Loucy (cell line): ENCODE data around the gene NHSL2.

Source experiments
- H2AFZ ChIP-seq: fragments of 200-600 bp; sonication (generic); 2 replicates; pipeline ENCODE4 v1.6.0; 2016; ENCODE audit warnings: antibody characterized with exemption, mild to moderate bottlenecking, low read length, moderate library complexity
- H3F3A ChIP-seq: fragments of 200-600 bp; 2 replicates; pipeline ENCODE4 v1.6.0; 2016; ENCODE audit warnings: antibody characterized with exemption, low read depth, mild to moderate bottlenecking
- H3K27me3 ChIP-seq: fragments of 200-600 bp; sonication (generic); 2 replicates; pipeline ENCODE4 v1.6.1; 2014; ENCODE audit warnings: low read length, mild to moderate bottlenecking; ENCODE audit not compliant: insufficient read depth, poor library complexity, severe bottlenecking
- H3K36me3 ChIP-seq: fragments of 200-600 bp; sonication (generic); 2 replicates; pipeline ENCODE4 v1.6.1; 2016; ENCODE audit warnings: low read length; ENCODE audit not compliant: insufficient read depth
- H3K4me1 ChIP-seq: fragments of 200-600 bp; sonication (generic); 2 replicates; pipeline ENCODE4 v1.5.1; 2014; ENCODE audit warnings: low read length, mild to moderate bottlenecking; ENCODE audit not compliant: insufficient read depth, poor library complexity, severe bottlenecking
- H3K4me2 ChIP-seq: fragments of 200-600 bp; sonication (generic); 2 replicates; pipeline ENCODE4 v1.6.0; 2014; ENCODE audit warnings: antibody characterized with exemption, low read length, low read depth, mild to moderate bottlenecking; ENCODE audit not compliant: poor library complexity, severe bottlenecking
- H3K4me3 ChIP-seq: fragments of 200-600 bp; sonication (generic); 2 replicates; pipeline ENCODE4 v1.5.1; 2014; ENCODE audit warnings: low read length, mild to moderate bottlenecking, mixed read lengths; ENCODE audit not compliant: poor library complexity, severe bottlenecking
- H3K79me2 ChIP-seq: fragments of 200-600 bp; sonication (generic); 2 replicates; pipeline ENCODE4 v1.6.1; 2014; ENCODE audit warnings: low read length; ENCODE audit not compliant: insufficient read depth
- H3K9ac ChIP-seq: fragments of 200-600 bp; sonication (generic); 2 replicates; pipeline ENCODE4 v1.6.0; 2014; ENCODE audit warnings: mild to moderate bottlenecking, low read depth, low read length, moderate library complexity; ENCODE audit not compliant: poor library complexity, severe bottlenecking
- H3K9me2 ChIP-seq: fragments of 200-600 bp; sonication (generic); replicated peaks from 2 replicates; pipeline ENCODE4 v1.6.1; 2016; ENCODE audit warnings: low read depth, low read length, mixed read lengths
- H3K9me3 ChIP-seq: fragments of 200-600 bp; sonication (generic); 2 replicates; pipeline ENCODE4 v1.6.1; 2014; ENCODE audit warnings: mild to moderate bottlenecking, antibody characterized with exemption, low read length, low read depth; ENCODE audit not compliant: insufficient read depth
- H4K20me1 ChIP-seq: fragments of 200-600 bp; sonication (generic); 2 replicates; pipeline ENCODE4 v1.6.0; 2014; ENCODE audit warnings: antibody characterized with exemption, low read length, mild to moderate bottlenecking; ENCODE audit not compliant: insufficient read depth, poor library complexity, severe bottlenecking
- EZH2phosphoT487 ChIP-seq: fragments of 200-600 bp; IDR thresholded peaks from 2 replicates; pipeline ENCODE4 v1.6.1; 2018; ENCODE audit warnings: antibody characterized with exemption, mild to moderate bottlenecking, moderate library complexity, borderline replicate concordance
- TF ChIP-seq, protein P1 (sequence below): fragments of 200-600 bp; sonication (generic); conservative IDR thresholded peaks from 2 replicates; pipeline ENCODE4 v1.5.1; 2014; ENCODE audit warnings: mild to moderate bottlenecking, antibody characterized with exemption, low read length

Gene NHSL2

DNA sequence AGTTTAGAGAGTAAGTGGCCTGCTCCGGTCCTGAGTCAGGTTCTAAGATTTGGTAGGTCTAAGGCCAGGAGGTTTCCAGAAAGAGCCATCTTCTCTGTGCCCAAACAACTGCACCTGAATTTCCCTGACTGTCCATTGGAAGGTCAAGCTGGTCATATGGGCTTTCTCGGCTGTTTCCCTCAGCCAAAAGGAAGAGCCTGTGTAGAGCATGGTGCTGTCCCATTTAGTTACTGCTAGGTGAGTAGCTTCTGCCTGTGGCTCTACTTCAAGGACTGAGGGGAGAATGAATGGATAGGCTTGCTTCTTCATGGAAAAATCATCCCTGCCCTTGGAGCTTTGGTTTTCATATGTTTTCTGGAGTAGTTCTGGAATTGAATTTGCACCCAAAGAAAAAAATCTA lies 33.7 kb downstream of the NHSL2 start:
- no peaks in the 10 kb centered on the region for H3K36me3 ChIP-seq
- TF ChIP-seq, protein P1, sequence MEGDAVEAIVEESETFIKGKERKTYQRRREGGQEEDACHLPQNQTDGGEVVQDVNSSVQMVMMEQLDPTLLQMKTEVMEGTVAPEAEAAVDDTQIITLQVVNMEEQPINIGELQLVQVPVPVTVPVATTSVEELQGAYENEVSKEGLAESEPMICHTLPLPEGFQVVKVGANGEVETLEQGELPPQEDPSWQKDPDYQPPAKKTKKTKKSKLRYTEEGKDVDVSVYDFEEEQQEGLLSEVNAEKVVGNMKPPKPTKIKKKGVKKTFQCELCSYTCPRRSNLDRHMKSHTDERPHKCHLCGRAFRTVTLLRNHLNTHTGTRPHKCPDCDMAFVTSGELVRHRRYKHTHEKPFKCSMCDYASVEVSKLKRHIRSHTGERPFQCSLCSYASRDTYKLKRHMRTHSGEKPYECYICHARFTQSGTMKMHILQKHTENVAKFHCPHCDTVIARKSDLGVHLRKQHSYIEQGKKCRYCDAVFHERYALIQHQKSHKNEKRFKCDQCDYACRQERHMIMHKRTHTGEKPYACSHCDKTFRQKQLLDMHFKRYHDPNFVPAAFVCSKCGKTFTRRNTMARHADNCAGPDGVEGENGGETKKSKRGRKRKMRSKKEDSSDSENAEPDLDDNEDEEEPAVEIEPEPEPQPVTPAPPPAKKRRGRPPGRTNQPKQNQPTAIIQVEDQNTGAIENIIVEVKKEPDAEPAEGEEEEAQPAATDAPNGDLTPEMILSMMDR: no peak
- TF ChIP-seq EZH2phosphoT487: no peak

DNA sequence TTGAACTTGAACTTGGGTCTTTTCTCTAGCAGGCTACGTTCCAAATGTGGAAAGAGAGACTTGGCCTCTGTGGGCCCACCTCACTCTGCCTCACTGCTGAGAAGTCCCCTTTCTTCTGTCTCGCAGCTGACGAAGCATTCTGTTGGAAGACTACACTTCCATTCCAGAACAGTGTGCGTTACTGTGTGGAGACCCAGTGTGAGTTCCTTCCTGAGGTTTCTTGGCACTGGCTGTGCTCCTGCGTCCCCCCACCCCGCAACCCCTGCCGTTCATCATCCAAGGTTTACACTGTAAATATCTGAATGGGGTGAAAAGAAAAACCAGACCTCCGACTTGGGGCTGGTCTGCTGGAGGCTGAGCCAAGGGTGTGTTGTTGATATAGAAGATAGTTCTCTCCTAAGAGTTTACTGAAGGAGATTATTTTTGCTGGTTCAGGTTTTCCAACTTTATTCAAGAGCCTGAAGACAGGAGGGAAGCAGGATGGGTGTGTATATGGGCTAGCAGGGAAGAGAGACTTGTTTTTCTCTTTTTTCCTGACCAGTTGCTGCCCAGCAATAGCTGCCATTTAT lies 34.7 kb downstream of the NHSL2 start:
- Histone ChIP-seq H3K9me3 (no peaks in the 10 kb centered on the region), H3K9me2 (no peaks in the 10 kb centered on the region), H3K4me1 (no peaks in the 10 kb centered on the region), H2AFZ (no peak overlapping the region), H3F3A (no peaks in the 10 kb centered on the region), H3K79me2 (no peaks in the 10 kb centered on the region), H3K9ac (no peak overlapping the region), H3K36me3 (no peaks in the 10 kb centered on the region), H3K4me3 (no peak overlapping the region), H3K27me3 (no peaks in the 10 kb centered on the region), H3K4me2 (no peak overlapping the region), H4K20me1 (no peaks in the 10 kb centered on the region)
- TF ChIP-seq, protein P1: no peak
- no peak for TF ChIP-seq EZH2phosphoT487

More for the DNA sequence above, 33.7 kb downstream of the NHSL2 start:
- Histone ChIP-seq H4K20me1 (no peaks in the 10 kb centered on the region), H3K4me1 (no peaks in the 10 kb centered on the region), H3K9me3 (no peaks in the 10 kb centered on the region), H3K4me2 (no peak overlapping the region), H3K79me2 (no peaks in the 10 kb centered on the region), H3K9ac (no peak overlapping the region), H3K4me3 (no peak overlapping the region), H3F3A (no peaks in the 10 kb centered on the region), H2AFZ (no peak overlapping the region), H3K27me3 (no peaks in the 10 kb centered on the region), H3K9me2 (no peaks in the 10 kb centered on the region)

DNA sequence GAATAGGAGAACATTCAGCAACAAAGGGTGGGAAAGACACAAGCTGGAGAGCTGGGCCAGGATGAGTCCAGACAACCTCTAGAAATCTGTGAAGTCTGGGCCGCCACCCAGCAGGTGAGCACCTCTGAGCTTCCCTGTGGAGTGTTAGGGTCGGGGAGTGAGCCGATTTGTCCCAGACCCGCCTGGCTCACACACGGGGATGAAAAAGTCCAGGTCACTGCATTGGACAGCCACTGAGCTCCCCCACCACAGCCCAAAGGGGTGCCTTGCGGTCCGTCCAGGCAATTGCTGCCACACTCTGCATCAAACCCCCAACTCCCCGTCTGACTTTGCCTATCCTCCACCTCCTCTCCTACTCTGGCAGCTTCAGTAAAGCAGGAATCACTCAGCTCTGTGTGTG lies 38.7 kb downstream of the NHSL2 start:
- H3F3A ChIP-seq: no peaks in the 10 kb centered on the region
- no peak overlapping the region for H3K9ac ChIP-seq
- no peaks in the 10 kb centered on the region for H3K4me1 ChIP-seq
- H3K27me3 ChIP-seq: no peaks in the 10 kb centered on the region
- no peak for TF ChIP-seq EZH2phosphoT487
- TF ChIP-seq, protein P1: no peak
- H3K79me2 ChIP-seq: no peaks in the 10 kb centered on the region
- no peaks in the 10 kb centered on the region for H4K20me1 ChIP-seq
- no peaks in the 10 kb centered on the region for H3K36me3 ChIP-seq
- no peak overlapping the region for H2AFZ ChIP-seq
- no peak overlapping the region for H3K4me2 ChIP-seq
- no peak overlapping the region for H3K4me3 ChIP-seq
- no peaks in the 10 kb centered on the region for H3K9me2 ChIP-seq
- H3K9me3 ChIP-seq: no peaks in the 10 kb centered on the region
